Activated CD4-positive, alpha-beta T cell treated with anti-CD3 and anti-CD28 coated beads, Interleukin-2, Interleukin-6, amounts not matched to agents 100 ng/mL and 50 ng/mL, durations not matched to agents 16 hours and 8 hours (primary cell): ENCODE results near the gene PROSER3.

Source experiments
- DNase-seq: peaks from one replicate; pipeline ENCODE4 v3.0.0-alpha.2; 2020

Gene PROSER3

DNA sequence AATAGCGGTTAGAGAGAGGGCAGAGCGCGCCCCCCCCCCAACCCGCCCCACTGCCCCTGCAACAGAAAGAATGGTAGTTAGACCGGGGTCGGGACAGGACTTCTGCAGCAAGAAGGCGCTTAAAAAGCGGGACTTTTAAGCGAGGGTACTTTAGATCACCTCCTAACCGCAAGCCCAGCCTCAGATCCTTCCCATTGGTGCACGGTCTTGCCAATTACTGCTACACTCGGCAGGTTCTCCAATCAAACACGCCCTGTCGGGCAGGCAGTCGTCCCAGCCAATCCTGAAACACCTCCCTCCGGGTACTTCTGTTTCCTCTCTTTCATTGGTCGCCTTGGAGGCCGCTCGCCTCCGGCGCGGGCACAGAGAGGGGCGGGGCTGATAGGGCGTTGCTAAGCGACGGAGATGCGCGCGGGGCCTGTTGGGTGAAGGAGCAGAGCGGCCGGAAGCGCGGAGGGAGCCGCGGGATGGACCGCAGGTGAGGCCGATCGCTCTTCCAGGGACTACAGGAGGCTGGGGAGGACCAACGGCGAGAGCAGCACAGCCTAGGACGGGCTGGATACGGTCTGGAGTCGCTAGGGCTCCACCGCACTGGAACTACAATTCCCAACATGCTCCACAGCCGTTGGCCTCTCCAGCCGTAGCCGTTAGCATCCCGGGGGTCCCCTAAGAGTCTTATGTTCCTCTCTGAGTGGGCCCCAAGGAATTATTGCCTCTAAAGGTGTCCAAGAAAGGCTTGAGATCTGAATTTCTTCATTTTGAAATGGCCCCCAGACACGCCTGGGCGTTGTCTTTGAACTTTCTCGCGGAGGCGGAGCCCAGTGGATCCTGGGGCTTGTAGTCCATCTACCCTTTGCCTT, at the start of gene PROSER3:
TSS of gene PROSER3 (plus strand) at position 428 of the 860 bp plus-strand sequence. CDS start at position 468, 40 bp downstream.
- peak; percentile 100 for DNase-seq

GRCh38 chr19:35708391-35708790, 49.6 kb upstream of the PROSER3 start:
- no peak for DNase-seq

GRCh38 chr19:35710784-35711723, 46.9 kb upstream of the PROSER3 start:
- DNase-seq = peak; percentile 94

DNA sequence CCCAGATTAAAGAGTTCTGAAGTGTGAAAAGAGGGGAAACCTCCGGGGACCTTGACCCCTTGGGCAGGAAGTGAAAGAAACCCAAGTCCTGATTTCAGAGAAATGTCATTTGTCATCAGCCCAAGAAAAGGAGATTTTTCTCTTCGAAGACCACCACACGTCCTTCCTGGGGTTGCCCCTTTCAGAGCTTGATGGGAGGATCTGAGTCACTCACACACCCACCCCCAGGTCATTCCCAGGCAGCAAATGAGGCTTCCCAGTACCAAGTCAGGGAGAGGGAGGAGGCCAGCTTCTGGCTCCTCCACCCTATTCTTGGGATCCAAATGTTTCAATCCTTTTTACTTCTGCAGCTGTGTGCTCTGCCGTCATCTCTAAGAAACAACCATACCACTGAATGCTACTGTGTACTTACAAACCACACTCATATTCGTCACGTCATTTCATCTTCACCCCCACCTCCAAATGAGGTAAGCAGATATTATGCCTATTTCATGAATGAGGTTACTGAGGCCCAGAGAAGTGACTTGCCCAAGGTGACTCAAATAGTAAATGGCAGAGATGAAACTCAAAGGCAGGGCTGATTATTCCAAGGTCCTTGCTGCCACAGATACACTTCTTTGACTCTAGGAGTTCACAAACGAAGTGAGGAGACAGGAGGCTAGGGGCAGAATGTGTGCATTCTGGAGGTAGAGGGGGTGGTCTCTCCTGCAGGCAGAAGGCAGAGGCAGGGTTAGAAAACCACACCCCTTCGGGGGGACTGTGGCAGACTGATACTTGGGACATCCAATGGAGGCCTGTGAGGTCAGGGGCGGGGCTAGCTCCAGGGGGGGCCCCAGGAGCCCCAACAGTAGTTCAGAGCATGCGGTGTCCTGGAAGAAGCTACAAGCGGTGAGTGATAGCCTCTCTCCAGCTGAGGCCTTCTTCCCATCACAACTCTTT, 45.1 kb upstream of the PROSER3 start:
- DNase-seq = peak; percentile 92

- no peak for DNase-seq
Observed at GRCh38 chr19:35713506-35713850, 44.5 kb upstream of the PROSER3 start.

DNA sequence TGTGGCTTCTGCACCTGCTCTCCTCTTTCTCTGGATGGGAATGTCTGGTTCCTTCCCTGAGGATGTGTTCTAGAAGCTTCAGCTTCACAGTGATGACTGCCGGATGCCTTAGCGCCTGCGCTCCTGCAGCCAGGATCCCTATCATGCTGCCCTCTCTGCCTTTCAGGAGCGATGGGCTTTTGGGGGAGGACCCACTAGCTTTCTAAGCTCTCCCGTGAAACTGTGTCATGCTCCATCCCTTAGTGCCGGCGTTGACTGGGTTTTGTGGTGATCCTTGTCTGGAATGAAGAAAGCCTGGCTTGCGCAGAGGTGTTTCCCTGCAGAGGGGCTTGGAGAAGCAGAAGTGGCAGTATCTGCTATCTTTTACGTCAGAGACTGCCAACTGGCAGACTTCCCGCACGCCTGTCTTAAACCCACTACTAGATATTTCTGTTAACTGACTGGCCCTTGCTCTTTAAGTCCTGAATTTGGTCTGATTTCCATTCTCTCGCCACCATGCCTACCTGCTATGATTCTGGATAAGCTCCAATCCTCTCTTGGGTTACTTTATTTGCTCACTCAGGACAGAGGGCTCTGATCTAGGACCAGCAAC, 44.0 kb upstream of the PROSER3 start:
- DNase-seq = peak; percentile 22

- DNase-seq = peak; percentile 74
Observed at GRCh38 chr19:35714601-35715354, 43.2 kb upstream of the PROSER3 start.

GRCh38 chr19:35715355-35715809, 42.6 kb upstream of the PROSER3 start:
- DNase-seq = peak; percentile 21

DNA sequence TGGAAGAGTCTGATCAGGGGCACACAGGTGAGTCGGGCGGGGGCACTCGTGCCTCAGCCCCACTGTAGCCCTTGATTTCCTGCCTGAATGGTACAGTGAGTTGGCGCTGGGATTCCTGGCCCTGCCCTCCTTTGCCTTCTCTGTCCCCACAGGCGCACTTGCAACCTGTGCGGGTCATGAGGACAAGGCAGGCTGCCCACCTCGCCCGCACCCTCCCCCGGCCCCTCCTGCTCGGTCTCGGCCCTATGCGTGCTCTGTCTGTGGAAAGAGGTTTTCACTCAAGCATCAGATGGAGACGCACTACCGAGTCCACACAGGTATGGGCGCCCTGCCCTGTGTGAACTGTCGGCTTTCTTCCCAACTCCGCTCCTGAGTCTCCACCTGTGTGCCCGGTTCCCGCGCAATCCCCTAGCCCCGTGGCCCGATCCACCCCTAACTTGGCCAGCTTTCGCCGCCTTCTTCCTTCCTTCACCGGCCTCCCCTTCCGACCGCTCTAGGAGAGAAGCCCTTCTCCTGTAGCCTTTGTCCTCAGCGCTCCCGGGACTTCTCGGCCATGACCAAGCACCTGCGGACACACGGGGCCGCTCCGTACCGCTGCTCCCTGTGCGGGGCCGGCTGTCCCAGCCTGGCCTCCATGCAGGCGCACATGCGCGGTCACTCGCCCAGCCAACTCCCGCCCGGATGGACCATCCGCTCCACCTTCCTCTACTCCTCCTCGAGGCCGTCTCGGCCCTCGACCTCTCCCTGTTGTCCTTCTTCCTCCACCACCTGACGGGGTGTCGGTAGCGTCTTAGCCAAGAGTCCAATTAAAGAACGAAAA, 41.8 kb upstream of the PROSER3 start:
- peak; percentile 43 for DNase-seq

DNA sequence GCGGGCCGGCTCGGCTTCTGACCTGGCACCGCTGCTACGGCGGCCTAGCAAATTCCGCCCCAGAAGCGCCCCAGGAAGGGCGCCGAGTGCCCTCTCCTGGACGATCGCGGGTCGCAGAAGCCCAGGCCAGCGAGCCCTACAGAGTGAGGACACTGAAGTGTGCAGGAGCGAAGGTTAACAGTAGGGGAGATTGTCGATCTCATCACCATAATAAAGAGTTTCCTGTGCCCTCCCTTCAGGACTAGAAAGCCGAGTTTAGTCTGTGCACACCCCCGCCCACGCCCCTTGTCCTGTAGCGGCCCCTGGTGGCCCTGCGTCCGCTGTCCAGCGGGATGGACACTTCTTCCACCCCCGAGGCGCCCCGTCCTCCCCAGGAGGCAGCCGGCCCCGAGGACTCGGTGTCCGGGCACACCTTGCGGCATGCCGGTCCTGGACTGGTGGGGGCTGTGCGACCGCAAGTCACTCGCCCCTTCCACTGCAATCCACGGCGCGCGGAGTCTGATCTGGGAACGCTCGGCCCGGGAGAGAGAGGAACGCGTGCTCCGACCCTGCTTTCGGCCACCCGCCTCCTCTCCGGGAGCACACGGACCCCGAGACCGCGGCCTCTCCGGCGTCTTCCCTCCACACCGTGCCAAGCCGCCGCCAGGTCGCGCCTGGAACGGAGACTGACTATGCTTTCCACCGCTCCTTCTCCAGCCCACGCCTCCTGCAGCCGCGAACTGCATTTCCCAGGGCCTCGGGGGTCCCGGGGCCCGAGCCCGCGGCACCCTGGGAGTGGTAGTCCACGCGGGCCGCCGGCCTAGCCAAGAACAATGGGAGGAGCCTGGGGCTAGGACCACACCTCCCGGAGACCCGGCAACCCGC, 40.9 kb upstream of the PROSER3 start:
- peak; percentile 84 for DNase-seq

DNA sequence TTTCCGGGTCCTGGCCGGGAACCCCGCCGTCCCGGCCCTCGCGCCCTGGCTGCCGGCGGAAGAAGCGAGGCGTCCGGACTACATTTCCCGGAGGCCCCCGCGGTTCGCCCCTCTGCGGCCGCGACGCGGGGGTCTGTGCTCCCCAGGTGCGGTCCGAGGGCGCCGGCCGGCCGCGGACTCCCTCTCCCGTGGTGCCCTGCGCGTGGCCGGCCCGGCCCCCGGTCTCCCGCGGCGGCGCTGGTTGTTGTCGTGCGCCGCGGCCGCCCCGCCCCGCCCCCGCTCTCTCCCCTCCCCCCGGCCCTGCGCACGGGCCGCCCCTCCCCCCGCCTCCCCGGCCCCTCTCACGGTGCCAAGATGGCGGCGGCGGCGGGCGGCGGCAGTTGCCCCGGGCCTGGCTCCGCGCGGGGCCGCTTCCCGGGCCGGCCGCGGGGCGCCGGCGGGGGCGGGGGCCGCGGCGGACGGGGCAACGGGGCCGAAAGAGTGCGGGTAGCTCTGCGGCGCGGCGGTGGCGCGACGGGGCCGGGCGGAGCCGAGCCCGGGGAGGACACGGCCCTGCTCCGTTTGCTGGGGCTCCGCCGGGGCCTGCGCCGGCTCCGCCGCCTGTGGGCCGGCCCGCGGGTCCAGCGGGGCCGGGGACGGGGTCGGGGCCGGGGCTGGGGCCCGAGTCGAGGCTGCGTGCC, 40.2 kb upstream of the PROSER3 start, which contains the start of gene KMT2B:
TSS of gene KMT2B (plus strand) at position 339 of the 680 bp plus-strand sequence. CDS start at position 355, 16 bp downstream.
- peak; percentile 98 for DNase-seq

DNA sequence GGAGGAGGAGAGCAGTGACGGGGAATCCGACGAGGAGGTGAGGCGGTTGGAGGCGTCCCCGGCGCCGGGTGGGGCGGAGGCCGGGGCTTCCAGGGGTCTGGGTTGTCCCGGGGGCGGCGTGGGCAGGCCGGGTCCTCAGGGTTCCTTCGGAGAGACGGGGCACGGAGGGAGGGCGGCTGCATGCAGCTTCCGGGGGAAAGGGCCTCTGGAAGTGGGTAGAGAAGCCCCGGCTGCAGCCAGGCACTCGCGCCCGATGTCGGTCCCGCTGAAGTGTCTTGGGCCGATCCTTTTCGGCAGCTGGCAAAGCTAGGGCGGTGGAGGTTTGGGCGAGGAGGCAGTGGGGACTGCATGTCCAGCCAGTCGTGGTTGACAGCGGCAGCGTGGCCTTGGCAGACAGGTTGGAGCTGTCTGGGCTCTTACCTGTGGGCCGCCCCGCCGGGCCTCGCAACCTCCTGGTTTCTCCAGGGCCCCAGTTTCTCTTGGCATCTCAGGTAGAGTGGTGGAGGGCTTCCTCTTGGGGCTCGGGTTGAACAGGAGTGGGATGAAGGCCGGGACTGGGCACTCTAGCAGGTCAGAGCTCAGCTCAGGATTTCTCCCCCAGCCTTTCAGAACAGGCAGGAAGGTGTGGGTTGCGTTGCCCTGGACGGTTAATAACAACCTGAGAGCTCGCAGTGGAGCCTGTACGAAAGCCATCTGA, 39.5 kb upstream of the PROSER3 start:
- peak; percentile 58 for DNase-seq

- DNase-seq = no peak
Observed at GRCh38 chr19:35719402-35720162, 38.4 kb upstream of the PROSER3 start.

DNA sequence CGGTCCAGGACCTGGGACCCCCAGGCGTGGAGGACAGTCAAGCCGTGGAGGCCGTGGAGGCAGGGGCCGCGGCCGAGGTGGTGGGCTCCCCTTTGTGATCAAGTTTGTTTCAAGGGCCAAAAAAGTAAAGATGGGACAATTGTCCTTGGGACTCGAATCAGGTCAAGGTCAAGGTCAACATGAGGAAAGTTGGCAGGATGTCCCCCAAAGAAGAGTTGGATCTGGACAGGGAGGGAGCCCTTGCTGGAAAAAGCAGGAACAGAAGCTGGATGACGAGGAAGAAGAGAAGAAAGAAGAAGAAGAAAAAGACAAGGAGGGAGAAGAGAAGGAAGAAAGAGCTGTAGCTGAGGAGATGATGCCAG, 37.8 kb upstream of the PROSER3 start:
- no peak for DNase-seq

- DNase-seq = no peak
Observed at GRCh38 chr19:35720648-35721047, 37.3 kb upstream of the PROSER3 start.

GRCh38 chr19:35721374-35721773, 36.6 kb upstream of the PROSER3 start:
- no peak for DNase-seq

- no peak for DNase-seq
Observed at GRCh38 chr19:35722461-35722860, 35.5 kb upstream of the PROSER3 start.
